ENCODE measurements around the gene MON2.

MON2 gene

DNA sequence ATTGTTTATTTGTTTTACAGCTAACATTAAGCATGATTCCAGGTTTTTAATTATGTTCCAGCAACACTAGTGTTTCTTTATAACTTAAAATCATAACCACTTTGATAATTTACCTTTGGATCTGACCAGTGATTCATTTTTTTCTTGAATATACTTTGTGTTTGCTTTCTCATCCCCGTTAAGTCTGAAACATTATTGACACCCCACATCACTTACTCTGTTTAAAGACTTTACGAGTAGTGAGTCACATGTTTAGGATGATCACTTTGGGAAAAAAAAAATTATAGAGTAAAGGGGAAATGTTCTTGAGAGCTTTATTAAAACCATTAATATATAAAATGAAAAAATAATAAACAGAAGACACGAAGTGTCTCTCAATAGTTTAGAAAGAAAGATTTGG lies 132.2 kb downstream of the MON2 start:
- Histone ChIP-seq H3K4me1 (ENCODE audit: control insufficient read depth, insufficient read depth, low read depth, low read length) (no peaks in the 10 kb centered on the region), H4K91ac (ENCODE audit: low read length) (no peak overlapping the region), H2BK120ac (ENCODE audit: low read depth, low read length) (no peak overlapping the region), H3K4me3 (ENCODE audit: insufficient read depth in 1 of 2, low read depth in 1 of 2, low read length in 2 of 2) (no peak overlapping the region), H2AFZ (ENCODE audit: low read depth, low read length) (no peak overlapping the region), H3K18ac (ENCODE audit: low read depth in 1 of 2, low read length in 2 of 2) (no peak overlapping the region), H2BK12ac (ENCODE audit: low read length in 2 of 2) (no peak overlapping the region), H3K27me3 (ENCODE audit: control insufficient read depth in 1 of 2, insufficient read depth in 1 of 2, low read length in 2 of 2) (no peaks in the 10 kb centered on the region), H4K8ac (ENCODE audit: low read length) (no peak overlapping the region), H3K36me3 (ENCODE audit: control insufficient read depth in 1 of 2, insufficient read depth in 2 of 2, low read depth in 1 of 2, low read length in 2 of 2) (peaks cover 0 to 8% of the 10 kb centered on the region in 2 experiments), H3K79me1 (replicated peaks; ENCODE audit: low read length, poor library complexity, severe bottlenecking) (no peaks in the 10 kb centered on the region), H3K9me3 (ENCODE audit: control insufficient read depth, low read length) (no peaks in the 10 kb centered on the region), H3K14ac (ENCODE audit: low read length in 2 of 2) (no peak overlapping the region), H2BK5ac (ENCODE audit: low read depth, low read length, poor library complexity, severe bottlenecking) (no peak overlapping the region), H2BK15ac (ENCODE audit: low read depth, poor library complexity, severe bottlenecking) (no peak overlapping the region), H3K27ac (ENCODE audit: low read length, poor library complexity, severe bottlenecking) (no peak overlapping the region), H3K4me2 (ENCODE audit: low read length, poor library complexity, severe bottlenecking) (no peak overlapping the region), H3K9ac (ENCODE audit: low read length) (no peak overlapping the region), H3K4ac (ENCODE audit: low read depth in 1 of 2, low read length in 2 of 2) (no peak overlapping the region), H2AK5ac (ENCODE audit: low read length, severe bottlenecking) (no peak overlapping the region), H3K23ac (ENCODE audit: low read length in 2 of 2) (no peak overlapping the region)
- 80% methylated on average over 1 of the region's 3 CpGs for WGBS
- DNase-seq: no peak

- no peaks in the 10 kb centered on the region for H3K9me3 ChIP-seq (ENCODE audit: control insufficient read depth, low read length)
- no peak overlapping the region for H3K14ac ChIP-seq (ENCODE audit: low read length in 2 of 2)
- no peaks in the 10 kb centered on the region for H3K27me3 ChIP-seq (ENCODE audit: control insufficient read depth in 1 of 2, insufficient read depth in 1 of 2, low read length in 2 of 2)
- no peak overlapping the region for H3K9ac ChIP-seq (ENCODE audit: low read length)
- no peak overlapping the region for H4K91ac ChIP-seq (ENCODE audit: low read length)
- H3K79me1 ChIP-seq (replicated peaks; ENCODE audit: low read length, poor library complexity, severe bottlenecking): no peaks in the 10 kb centered on the region
- peak; percentile 30 for DNase-seq
- no peak overlapping the region for H2AFZ ChIP-seq (ENCODE audit: low read depth, low read length)
- H3K4me3 ChIP-seq (ENCODE audit: insufficient read depth in 1 of 2, low read depth in 1 of 2, low read length in 2 of 2): no peak overlapping the region
- no peak overlapping the region for H2BK12ac ChIP-seq (ENCODE audit: low read length in 2 of 2)
- no peak overlapping the region for H3K18ac ChIP-seq (ENCODE audit: low read depth in 1 of 2, low read length in 2 of 2)
- H3K4me2 ChIP-seq (ENCODE audit: low read length, poor library complexity, severe bottlenecking): no peak overlapping the region
- H2BK5ac ChIP-seq (ENCODE audit: low read depth, low read length, poor library complexity, severe bottlenecking): no peak overlapping the region
- WGBS: 100% methylated on average over 2 of the region's 5 CpGs
- no peak overlapping the region for H2BK15ac ChIP-seq (ENCODE audit: low read depth, poor library complexity, severe bottlenecking)
- peaks cover 0 to 13% of the 10 kb centered on the region in 2 experiments for H3K36me3 ChIP-seq (ENCODE audit: control insufficient read depth in 1 of 2, insufficient read depth in 2 of 2, low read depth in 1 of 2, low read length in 2 of 2)
- no peak overlapping the region for H4K8ac ChIP-seq (ENCODE audit: low read length)
- H2AK5ac ChIP-seq (ENCODE audit: low read length, severe bottlenecking): no peak overlapping the region
- no peak overlapping the region for H3K4ac ChIP-seq (ENCODE audit: low read depth in 1 of 2, low read length in 2 of 2)
- H3K27ac ChIP-seq (ENCODE audit: low read length, poor library complexity, severe bottlenecking): no peak overlapping the region
- no peak overlapping the region for H2BK120ac ChIP-seq (ENCODE audit: low read depth, low read length)
- no peaks in the 10 kb centered on the region for H3K4me1 ChIP-seq (ENCODE audit: control insufficient read depth, insufficient read depth, low read depth, low read length)
- H3K23ac ChIP-seq (ENCODE audit: low read length in 2 of 2): no peak overlapping the region
These were observed 133.3 kb downstream of the MON2 start for GRCh38 chr12:62599854-62600437.

DNA sequence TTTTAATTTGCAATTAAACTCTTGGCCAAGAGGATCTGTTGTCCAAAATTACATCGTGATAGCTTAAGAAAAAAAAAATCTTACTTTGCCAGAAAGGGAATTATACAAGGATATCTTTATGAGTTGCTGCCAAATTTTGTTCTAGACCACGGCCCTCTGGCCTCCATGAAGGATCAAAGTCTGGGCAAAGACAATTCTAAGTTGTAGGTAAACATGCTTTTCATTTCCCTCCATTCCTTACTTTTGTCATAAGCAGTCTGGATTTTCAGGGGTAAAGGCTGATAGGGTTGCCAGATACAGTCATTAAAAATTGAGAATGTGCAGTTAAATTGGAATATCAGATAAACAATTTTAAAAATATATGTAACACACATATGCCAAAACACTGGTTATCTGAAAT lies 135.1 kb downstream of the MON2 start:
- no peak overlapping the region for H3K14ac ChIP-seq (ENCODE audit: low read length in 2 of 2)
- H2AFZ ChIP-seq (ENCODE audit: low read depth, low read length): no peak overlapping the region
- peaks cover 0 to 24% of the 10 kb centered on the region in 2 experiments for H3K36me3 ChIP-seq (ENCODE audit: control insufficient read depth in 1 of 2, insufficient read depth in 2 of 2, low read depth in 1 of 2, low read length in 2 of 2)
- DNase-seq: no peak
- H2BK120ac ChIP-seq (ENCODE audit: low read depth, low read length): no peak overlapping the region
- no peak overlapping the region for H2AK5ac ChIP-seq (ENCODE audit: low read length, severe bottlenecking)
- no peak overlapping the region for H4K8ac ChIP-seq (ENCODE audit: low read length)
- H2BK12ac ChIP-seq (ENCODE audit: low read length in 2 of 2): no peak overlapping the region
- peak overlapping the region; percentile 47 for H3K27ac ChIP-seq (ENCODE audit: low read length, poor library complexity, severe bottlenecking)
- H3K27me3 ChIP-seq (ENCODE audit: control insufficient read depth in 1 of 2, insufficient read depth in 1 of 2, low read length in 2 of 2): no peaks in the 10 kb centered on the region
- no peak overlapping the region for H4K91ac ChIP-seq (ENCODE audit: low read length)
- no peak overlapping the region for H3K4ac ChIP-seq (ENCODE audit: low read depth in 1 of 2, low read length in 2 of 2)
- WGBS: 100% methylated on average over 1 of the region's 2 CpGs
- H3K9ac ChIP-seq (ENCODE audit: low read length): peak overlapping the region; percentile 98
- peak overlapping the region in 1 of 2 experiments; percentile 91 for H3K4me3 ChIP-seq (ENCODE audit: insufficient read depth in 1 of 2, low read depth in 1 of 2, low read length in 2 of 2)
- H2BK15ac ChIP-seq (ENCODE audit: low read depth, poor library complexity, severe bottlenecking): no peak overlapping the region
- no peak overlapping the region for H3K23ac ChIP-seq (ENCODE audit: low read length in 2 of 2)
- H3K9me3 ChIP-seq (ENCODE audit: control insufficient read depth, low read length): no peaks in the 10 kb centered on the region
- peaks cover 2% of the 10 kb centered on the region for H3K4me1 ChIP-seq (ENCODE audit: control insufficient read depth, insufficient read depth, low read depth, low read length)
- H3K18ac ChIP-seq (ENCODE audit: low read depth in 1 of 2, low read length in 2 of 2): no peak overlapping the region
- H2BK5ac ChIP-seq (ENCODE audit: low read depth, low read length, poor library complexity, severe bottlenecking): no peak overlapping the region
- H3K79me1 ChIP-seq (replicated peaks; ENCODE audit: low read length, poor library complexity, severe bottlenecking): peaks cover 2% of the 10 kb centered on the region
- no peak overlapping the region for H3K4me2 ChIP-seq (ENCODE audit: low read length, poor library complexity, severe bottlenecking)

DNA sequence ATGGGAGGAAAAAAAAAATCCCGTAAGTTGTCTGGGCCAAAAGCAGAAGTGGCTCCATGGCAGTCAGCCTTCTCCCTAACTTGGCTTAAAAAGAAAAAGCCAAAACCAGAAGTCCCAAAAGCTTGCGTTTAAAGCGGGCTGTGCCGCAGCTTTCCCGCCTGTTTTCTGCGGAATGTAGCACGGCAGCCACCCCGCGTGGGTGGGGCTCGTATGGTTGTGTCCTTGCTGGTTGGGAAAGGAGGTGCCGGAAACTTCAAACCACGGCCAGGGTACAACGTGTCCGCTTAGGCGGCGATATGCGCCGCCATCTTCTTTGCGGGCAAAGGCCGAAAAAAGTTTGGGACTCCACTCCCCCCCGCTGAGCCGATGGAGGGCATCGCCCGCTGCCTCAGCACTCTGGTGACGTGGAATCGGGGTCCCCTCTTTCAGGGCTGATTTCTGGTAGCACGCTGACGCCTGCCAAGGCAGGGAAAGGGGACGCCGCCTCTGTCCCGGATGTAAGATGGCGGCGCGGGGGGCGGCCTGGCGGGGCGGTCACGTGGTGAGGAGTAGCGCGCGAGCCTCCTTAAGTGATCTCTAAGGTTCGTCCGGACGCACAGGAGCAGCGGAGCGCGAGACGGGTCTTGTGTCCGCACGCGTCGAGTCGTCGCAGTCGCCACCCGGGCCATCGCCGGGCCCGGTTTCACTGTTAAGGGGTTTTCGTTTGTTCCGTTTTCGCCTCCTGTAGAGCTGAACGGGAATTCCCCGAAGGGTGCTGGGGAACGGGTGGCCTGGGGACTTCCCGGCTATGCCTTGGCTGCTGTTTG lies 135.8 kb downstream of the MON2 start:
- Histone ChIP-seq H3K27ac (ENCODE audit: low read length, poor library complexity, severe bottlenecking) (peak overlapping the region; percentile 100), H3K9ac (ENCODE audit: low read length) (peak overlapping the region; percentile 98), H3K23ac (ENCODE audit: low read length in 2 of 2) (peak overlapping the region; percentile 66 to 79), H3K36me3 (ENCODE audit: control insufficient read depth in 1 of 2, insufficient read depth in 2 of 2, low read depth in 1 of 2, low read length in 2 of 2) (peaks cover 0 to 25% of the 10 kb centered on the region in 2 experiments), H4K8ac (ENCODE audit: low read length) (peak overlapping the region; percentile 100), H2AK5ac (ENCODE audit: low read length, severe bottlenecking) (peak overlapping the region; percentile 19), H3K27me3 (ENCODE audit: control insufficient read depth in 1 of 2, insufficient read depth in 1 of 2, low read length in 2 of 2) (no peaks in the 10 kb centered on the region), H3K9me3 (ENCODE audit: control insufficient read depth, low read length) (no peaks in the 10 kb centered on the region), H2BK120ac (ENCODE audit: low read depth, low read length) (peak overlapping the region; percentile 99), H3K4ac (ENCODE audit: low read depth in 1 of 2, low read length in 2 of 2) (peak overlapping the region; percentile 98 to 100), H2BK12ac (ENCODE audit: low read length in 2 of 2) (peak overlapping the region in 1 of 2 experiments; percentile 15), H2BK15ac (ENCODE audit: low read depth, poor library complexity, severe bottlenecking) (peak overlapping the region; percentile 99), H3K79me1 (replicated peaks; ENCODE audit: low read length, poor library complexity, severe bottlenecking) (peaks cover 2% of the 10 kb centered on the region), H4K91ac (ENCODE audit: low read length) (peak overlapping the region; percentile 100), H3K18ac (ENCODE audit: low read depth in 1 of 2, low read length in 2 of 2) (peak overlapping the region; percentile 88 to 97), H3K4me3 (ENCODE audit: insufficient read depth in 1 of 2, low read depth in 1 of 2, low read length in 2 of 2) (peak overlapping the region; percentile 83 to 91), H2BK5ac (ENCODE audit: low read depth, low read length, poor library complexity, severe bottlenecking) (peak overlapping the region; percentile 98), H3K14ac (ENCODE audit: low read length in 2 of 2) (peak overlapping the region; percentile 87 to 100), H2AFZ (ENCODE audit: low read depth, low read length) (peak overlapping the region; percentile 75), H3K4me2 (ENCODE audit: low read length, poor library complexity, severe bottlenecking) (peak overlapping the region; percentile 75), H3K4me1 (ENCODE audit: control insufficient read depth, insufficient read depth, low read depth, low read length) (peaks cover 2% of the 10 kb centered on the region)
- peak; percentile 92 for DNase-seq
- 1% methylated on average over 66 of the region's 66 CpGs for WGBS

Data from mesenchymal stem cell (in vitro differentiated cells and primary cell).